ENCODE measurements around the gene IKBKG.
"Not testable (repeated sequence)": the region's sequence is repeated elsewhere in the genome, so short reads cannot be mapped to it uniquely, and the experiment has no call there.

IKBKG gene

DNA sequence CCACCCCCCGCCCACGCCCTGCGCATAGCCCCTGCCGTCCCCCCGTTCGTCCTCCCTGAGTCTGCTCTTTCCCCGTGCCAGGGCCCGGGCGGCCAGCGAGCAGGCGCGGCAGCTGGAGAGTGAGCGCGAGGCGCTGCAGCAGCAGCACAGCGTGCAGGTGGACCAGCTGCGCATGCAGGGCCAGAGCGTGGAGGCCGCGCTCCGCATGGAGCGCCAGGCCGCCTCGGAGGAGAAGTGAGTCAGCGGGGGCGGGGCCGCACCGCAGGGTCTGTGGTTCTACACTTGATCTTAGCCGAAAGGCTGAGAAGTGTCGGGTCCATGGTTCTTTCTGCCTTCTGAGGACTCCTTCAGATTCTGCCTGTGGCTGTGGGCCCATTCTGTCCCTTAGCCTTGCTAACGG is 12.9 kb downstream of the IKBKG start:
- not testable (repeated sequence) for H3K36me3 ChIP-seq, H3K4me3 ChIP-seq, H3K4me1 ChIP-seq, H3K9me3 ChIP-seq, H3K27me3 ChIP-seq, H3K27ac ChIP-seq, H4K20me1 ChIP-seq, H3K9ac ChIP-seq, H3K4me2 ChIP-seq

GRCh38 chrX:154562295-154562694 is 14.9 kb downstream of the IKBKG start:
- H3K36me3 ChIP-seq, H4K20me1 ChIP-seq, H3K4me1 ChIP-seq: not testable (repeated sequence)

DNA sequence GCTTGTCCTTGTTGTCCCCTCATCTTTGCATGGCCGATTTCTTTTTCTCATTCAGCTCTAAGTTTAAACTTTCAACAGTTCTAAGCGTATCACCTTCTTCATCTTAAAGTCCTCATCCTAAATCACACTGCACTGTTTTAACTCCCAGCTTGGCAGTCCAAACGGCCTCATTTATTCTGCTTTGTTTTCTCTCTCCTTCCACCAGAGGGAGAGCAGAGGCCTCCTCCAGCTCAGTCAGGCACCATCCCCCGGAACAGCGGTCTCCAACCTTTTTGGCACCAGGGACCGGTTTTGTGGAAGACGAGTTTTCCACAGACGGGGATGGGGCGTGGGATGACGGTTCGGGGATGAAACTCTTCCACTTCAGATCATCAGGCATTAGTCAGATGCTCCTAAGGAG is 22.9 kb downstream of the IKBKG start:
- H3K9ac ChIP-seq, H3K27me3 ChIP-seq, H3K36me3 ChIP-seq, H4K20me1 ChIP-seq, H3K4me1 ChIP-seq, H3K4me2 ChIP-seq, H3K4me3 ChIP-seq, H3K9me3 ChIP-seq, H3K27ac ChIP-seq: not testable (repeated sequence)

More at GRCh38 chrX:154562295-154562694, 14.9 kb downstream of the IKBKG start:
- H3K9ac ChIP-seq, H3K27me3 ChIP-seq, H3K4me2 ChIP-seq, H3K4me3 ChIP-seq, H3K27ac ChIP-seq, H3K9me3 ChIP-seq: not testable (repeated sequence)

- not testable (repeated sequence) for H3K9ac ChIP-seq, H3K36me3 ChIP-seq, H3K27ac ChIP-seq, H3K27me3 ChIP-seq, H3K9me3 ChIP-seq, H4K20me1 ChIP-seq, H3K4me2 ChIP-seq, H3K4me1 ChIP-seq, H3K4me3 ChIP-seq
Measured at GRCh38 chrX:154573061-154573460, 25.6 kb downstream of the IKBKG start.

DNA sequence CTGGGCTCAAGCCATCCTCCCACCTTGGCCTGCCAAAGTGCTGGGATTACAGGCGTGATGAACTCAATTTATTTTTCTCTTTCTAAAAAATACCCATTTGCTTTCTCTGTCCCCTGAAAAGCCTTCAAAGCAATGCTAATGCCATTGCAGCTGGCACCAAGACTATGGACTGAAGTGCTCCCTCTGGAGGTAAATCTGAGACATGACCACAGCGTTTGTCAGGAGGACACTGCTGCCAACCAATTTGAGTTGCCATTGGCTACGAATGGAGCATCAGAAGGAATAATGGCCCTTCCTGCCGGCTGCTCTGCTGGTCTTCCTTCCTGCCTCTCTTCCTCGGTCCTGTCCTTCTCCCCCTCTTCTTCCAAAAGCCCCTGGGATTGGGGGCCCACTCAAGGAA is 27.7 kb downstream of the IKBKG start:
- not testable (repeated sequence) for H3K4me3 ChIP-seq, H3K36me3 ChIP-seq, H3K9ac ChIP-seq, H3K4me1 ChIP-seq, H3K27ac ChIP-seq, H3K4me2 ChIP-seq, H3K27me3 ChIP-seq, H4K20me1 ChIP-seq, H3K9me3 ChIP-seq

- H3K4me3 ChIP-seq, H3K9me3 ChIP-seq: not testable (repeated sequence)
Measured at GRCh38 chrX:154582994-154583393, 35.6 kb downstream of the IKBKG start.

GRCh38 chrX:154584585-154585183 is 37.3 kb downstream of the IKBKG start, which contains the start of gene CTAG1A:
CTAG1A (plus strand) TSS chrX:154585133; CDS start chrX:154585207, 74 bp downstream.
- not testable (repeated sequence) for H4K20me1 ChIP-seq, H3K4me1 ChIP-seq, H3K27me3 ChIP-seq

More at GRCh38 chrX:154582994-154583393, 35.6 kb downstream of the IKBKG start:
- H3K9ac ChIP-seq, H3K4me1 ChIP-seq, H3K27me3 ChIP-seq, H3K4me2 ChIP-seq, H4K20me1 ChIP-seq, H3K36me3 ChIP-seq, H3K27ac ChIP-seq: not testable (repeated sequence)

DNA sequence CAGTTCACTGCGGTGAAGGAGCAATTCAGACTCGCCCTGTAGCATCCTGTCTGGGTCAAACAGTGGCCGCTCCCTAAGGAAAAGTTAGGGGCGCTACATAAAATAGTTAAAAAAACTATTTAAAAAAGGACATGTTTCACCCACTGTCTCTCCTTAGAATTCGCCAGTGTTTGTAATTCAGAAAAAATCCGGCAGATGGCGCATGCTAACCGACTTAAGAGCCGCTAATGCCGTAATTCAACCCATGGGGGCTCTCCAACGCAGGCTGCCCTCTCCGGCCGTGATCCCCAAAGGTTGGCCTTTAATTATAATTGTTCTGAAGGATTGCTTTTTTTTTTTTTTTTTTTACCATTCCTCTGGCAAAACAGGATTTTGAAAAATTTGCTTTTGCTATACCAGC is 43.0 kb downstream of the IKBKG start:
- H4K20me1 ChIP-seq, H3K36me3 ChIP-seq, H3K4me1 ChIP-seq, H3K9ac ChIP-seq, H3K4me3 ChIP-seq, H3K27ac ChIP-seq, H3K4me2 ChIP-seq: not testable (repeated sequence)
- Histone ChIP-seq H3K27me3 (peaks cover 38% of the 10 kb centered on the region), H3K9me3 (peaks cover 29% of the 10 kb centered on the region)

More at GRCh38 chrX:154584585-154585183, 37.3 kb downstream of the IKBKG start, which contains the start of gene CTAG1A:
- H3K27ac ChIP-seq, H3K9me3 ChIP-seq, H3K36me3 ChIP-seq, H3K9ac ChIP-seq, H3K4me2 ChIP-seq, H3K4me3 ChIP-seq: not testable (repeated sequence)

DNA sequence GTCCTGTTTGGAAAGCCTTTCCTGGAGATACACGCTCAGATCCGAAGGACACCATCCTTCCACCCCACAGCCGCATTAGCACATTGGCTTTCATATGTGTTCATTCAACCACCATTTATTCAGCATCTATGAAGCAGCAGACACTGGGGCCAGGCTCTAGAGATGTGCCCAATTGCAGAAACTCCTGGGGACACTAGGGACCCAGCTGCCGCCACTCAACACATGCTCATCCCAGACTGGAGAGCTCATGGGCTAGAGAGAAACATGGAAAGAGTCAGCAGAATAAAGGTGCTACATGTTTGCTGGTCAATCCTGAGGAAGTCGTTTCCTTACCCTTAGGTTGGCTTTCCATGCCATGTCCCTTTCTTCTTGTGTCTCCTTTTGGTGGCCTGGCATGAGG is 45.1 kb downstream of the IKBKG start:
- Histone ChIP-seq H3K9ac (no peak overlapping the region), H3K9me3 (peaks cover 37% of the 10 kb centered on the region), H3K4me2 (no peak overlapping the region), H3K36me3 (no peaks in the 10 kb centered on the region), H4K20me1 (no peaks in the 10 kb centered on the region), H3K27ac (no peak overlapping the region), H3K4me3 (no peak overlapping the region), H3K4me1 (no peaks in the 10 kb centered on the region), H3K27me3 (peaks cover 59% of the 10 kb centered on the region)
- no peak for TF ChIP-seq Cebpa-rat (IDR thresholded peaks at IDR 0.05)

DNA sequence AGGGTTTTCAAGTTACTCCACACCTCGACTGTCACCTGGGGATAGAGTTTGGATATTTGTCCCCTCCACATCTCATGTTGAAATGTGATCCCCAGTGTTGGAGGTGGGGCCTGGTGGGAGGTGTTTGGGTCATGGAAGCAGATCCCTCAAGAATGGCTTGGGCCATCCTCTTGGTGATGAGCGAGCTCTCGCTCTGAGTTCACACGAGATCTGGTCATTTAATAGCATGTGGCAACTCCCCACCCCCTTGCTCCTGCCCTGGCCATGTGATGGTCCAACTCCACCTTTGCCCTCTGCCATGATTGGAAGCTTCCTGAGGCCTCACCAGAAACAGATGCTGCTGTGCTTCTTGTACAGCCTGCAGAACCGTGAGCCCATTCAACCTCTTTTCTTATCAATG is 45.8 kb downstream of the IKBKG start:
- TF ChIP-seq Cebpa-rat (IDR thresholded peaks at IDR 0.05): no peak
- Histone ChIP-seq H3K27ac (no peak overlapping the region), H3K4me3 (no peak overlapping the region), H3K4me2 (no peak overlapping the region), H3K27me3 (peaks cover 66% of the 10 kb centered on the region), H3K36me3 (no peaks in the 10 kb centered on the region), H3K9ac (no peak overlapping the region), H3K4me1 (no peaks in the 10 kb centered on the region), H4K20me1 (no peaks in the 10 kb centered on the region), H3K9me3 (peaks cover 42% of the 10 kb centered on the region)

- H3K4me1 ChIP-seq: peaks cover 1% of the 10 kb centered on the region
- H3K36me3 ChIP-seq: no peaks in the 10 kb centered on the region
- TF ChIP-seq Cebpa-rat (IDR thresholded peaks at IDR 0.05): no peak
- H3K9me3 ChIP-seq: peaks cover 42% of the 10 kb centered on the region
- H3K4me3 ChIP-seq: no peak overlapping the region
- no peaks in the 10 kb centered on the region for H4K20me1 ChIP-seq
- H3K9ac ChIP-seq: no peak overlapping the region
- H3K27me3 ChIP-seq: peaks cover 76% of the 10 kb centered on the region
- no peak overlapping the region for H3K4me2 ChIP-seq
- H3K27ac ChIP-seq: no peak overlapping the region
Measured at GRCh38 chrX:154594491-154594890, 47.1 kb downstream of the IKBKG start.
